ENCODE data around the gene GAB2. TPM values are rescaled to one million over a fixed set of nuclear protein-coding genes. Genes with fewer than 3 reads are reported as not detected.
"Not testable (repeated sequence)": the region's sequence is repeated elsewhere in the genome, so short reads cannot be mapped to it uniquely, and the experiment has no call there.

GAB2 gene
- polyA plus RNA-seq, 1 experiment: 8.7 TPM

GRCh38 chr11:78299000-78299710, 118.5 kb downstream of the GAB2 start:
- CTCF ChIA-PET: no interaction called here
- Histone ChIP-seq H3K27ac (ENCODE audit: low read depth, low read length) (no peak overlapping the region), H3K9me3 (ENCODE audit: control insufficient read depth, insufficient read depth, low read length) (no peaks in the 10 kb centered on the region), H3K4me3 (ENCODE audit: low read depth, low read length) (no peak overlapping the region), H3K27me3 (ENCODE audit: control insufficient read depth, insufficient read depth, low read length) (no peaks in the 10 kb centered on the region)
- TF ChIP-seq, protein P1, sequence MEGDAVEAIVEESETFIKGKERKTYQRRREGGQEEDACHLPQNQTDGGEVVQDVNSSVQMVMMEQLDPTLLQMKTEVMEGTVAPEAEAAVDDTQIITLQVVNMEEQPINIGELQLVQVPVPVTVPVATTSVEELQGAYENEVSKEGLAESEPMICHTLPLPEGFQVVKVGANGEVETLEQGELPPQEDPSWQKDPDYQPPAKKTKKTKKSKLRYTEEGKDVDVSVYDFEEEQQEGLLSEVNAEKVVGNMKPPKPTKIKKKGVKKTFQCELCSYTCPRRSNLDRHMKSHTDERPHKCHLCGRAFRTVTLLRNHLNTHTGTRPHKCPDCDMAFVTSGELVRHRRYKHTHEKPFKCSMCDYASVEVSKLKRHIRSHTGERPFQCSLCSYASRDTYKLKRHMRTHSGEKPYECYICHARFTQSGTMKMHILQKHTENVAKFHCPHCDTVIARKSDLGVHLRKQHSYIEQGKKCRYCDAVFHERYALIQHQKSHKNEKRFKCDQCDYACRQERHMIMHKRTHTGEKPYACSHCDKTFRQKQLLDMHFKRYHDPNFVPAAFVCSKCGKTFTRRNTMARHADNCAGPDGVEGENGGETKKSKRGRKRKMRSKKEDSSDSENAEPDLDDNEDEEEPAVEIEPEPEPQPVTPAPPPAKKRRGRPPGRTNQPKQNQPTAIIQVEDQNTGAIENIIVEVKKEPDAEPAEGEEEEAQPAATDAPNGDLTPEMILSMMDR (IDR thresholded peaks at IDR 0.05; ENCODE audit: low read depth, low read length): no peak
- POLR2A ChIA-PET: no interaction called here
- no peak for DNase-seq (ENCODE audit: low read depth, low spot score)

GRCh38 chr11:78298291-78298771, 119.3 kb downstream of the GAB2 start:
- DNase-seq (ENCODE audit: low read depth, low spot score): no peak
- TF ChIP-seq, protein P1 (IDR thresholded peaks at IDR 0.05; ENCODE audit: low read depth, low read length): no peak
- ChIA-PET CTCF (interaction anchor here (1.3 kb wide), 1 partner anchor 266 kb away, joined by 3 read pairs; no protein-coding TSS in a partner anchor), POLR2A (no interaction called here)
- no peaks in the 10 kb centered on the region for H3K9me3 ChIP-seq (ENCODE audit: control insufficient read depth, insufficient read depth, low read length)
- H3K27ac ChIP-seq (ENCODE audit: low read depth, low read length): no peak overlapping the region
- H3K27me3 ChIP-seq (ENCODE audit: control insufficient read depth, insufficient read depth, low read length): no peaks in the 10 kb centered on the region
- H3K4me3 ChIP-seq (ENCODE audit: low read depth, low read length): no peak overlapping the region

DNA sequence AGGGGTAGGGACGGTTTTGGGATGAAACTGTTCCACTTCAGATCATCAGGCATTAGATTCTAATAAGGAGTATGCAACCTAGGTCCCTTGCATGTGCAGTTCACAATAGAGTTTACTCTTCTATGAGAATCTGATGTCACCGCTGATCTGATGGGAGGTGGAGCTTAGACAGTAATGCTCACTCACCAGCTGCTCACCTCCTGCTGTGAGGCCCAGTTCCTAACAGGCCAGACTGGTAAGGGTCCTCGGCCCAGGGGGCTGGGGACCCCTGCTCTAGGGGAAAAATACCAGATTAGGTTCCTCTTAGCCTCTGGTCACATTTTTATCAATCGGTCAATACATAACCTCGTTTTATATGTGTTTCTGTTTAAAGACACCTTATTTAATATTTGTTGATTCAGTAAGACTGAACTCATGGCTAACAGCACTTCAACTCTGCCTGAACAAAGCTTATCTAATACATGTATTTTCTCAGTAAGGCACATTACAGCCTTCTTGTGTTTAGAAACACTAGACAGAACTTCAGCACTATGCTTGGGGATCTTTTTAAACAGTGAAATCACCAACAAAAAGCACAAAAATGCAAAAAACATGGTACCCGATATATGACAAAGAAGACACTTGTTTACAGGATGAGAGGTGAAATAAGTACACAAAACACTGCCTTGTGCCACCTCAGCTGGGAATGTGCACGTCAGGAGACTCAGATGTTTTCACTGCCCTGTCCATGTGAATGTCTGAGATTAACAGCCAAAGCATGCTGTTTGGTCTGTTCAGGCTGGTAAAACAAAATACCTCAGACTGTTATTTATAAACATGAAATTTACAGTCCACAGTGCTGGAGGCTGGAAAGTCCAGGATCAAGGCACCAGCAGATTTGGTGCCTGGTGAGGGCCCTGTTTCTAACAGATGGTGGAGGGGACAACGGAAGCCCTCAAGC, 121.4 kb downstream of the GAB2 start:
- no peak for DNase-seq (ENCODE audit: low read depth, low spot score)
- POLR2A ChIA-PET: no interaction called here
- H3K27me3 ChIP-seq (ENCODE audit: control insufficient read depth, insufficient read depth, low read length): no peaks in the 10 kb centered on the region
- H3K9me3 ChIP-seq (ENCODE audit: control insufficient read depth, insufficient read depth, low read length): no peaks in the 10 kb centered on the region
- no peak overlapping the region for H3K4me3 ChIP-seq (ENCODE audit: low read depth, low read length)
- CTCF ChIA-PET: no interaction called here
- TF ChIP-seq, protein P1 (IDR thresholded peaks at IDR 0.05; ENCODE audit: low read depth, low read length): no peak
- H3K27ac ChIP-seq (ENCODE audit: low read depth, low read length): no peak overlapping the region

- no peak for DNase-seq (ENCODE audit: low read depth, low spot score)
- Histone ChIP-seq H3K27ac (ENCODE audit: low read depth, low read length) (no peak overlapping the region), H3K9me3 (ENCODE audit: control insufficient read depth, insufficient read depth, low read length) (no peaks in the 10 kb centered on the region), H3K4me3 (ENCODE audit: low read depth, low read length) (no peak overlapping the region), H3K27me3 (ENCODE audit: control insufficient read depth, insufficient read depth, low read length) (no peaks in the 10 kb centered on the region)
- POLR2A ChIA-PET: no interaction called here
- TF ChIP-seq, protein P1 (IDR thresholded peaks at IDR 0.05; ENCODE audit: low read depth, low read length): no peak
- CTCF ChIA-PET: no interaction called here
Observed at GRCh38 chr11:78295347-78295746, 122.3 kb downstream of the GAB2 start.

DNA sequence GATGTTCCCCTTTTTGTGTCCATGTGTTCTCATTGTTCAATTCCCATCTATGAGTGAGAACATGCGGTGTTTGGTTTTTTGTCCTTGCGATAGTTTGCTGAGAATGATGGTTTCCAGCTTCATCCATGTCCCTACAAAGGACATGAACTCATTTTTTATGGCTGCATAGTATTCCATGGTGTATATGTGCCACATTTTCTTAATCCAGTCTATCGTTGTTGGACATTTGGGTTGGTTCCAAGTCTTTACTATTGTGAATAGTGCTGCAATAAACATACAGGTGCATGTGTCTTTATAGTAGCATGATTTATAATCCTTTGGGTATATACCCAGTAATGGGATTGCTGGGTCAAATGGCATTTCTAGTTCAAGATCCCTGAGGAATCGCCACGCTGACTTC, 123.5 kb downstream of the GAB2 start:
- H3K27ac ChIP-seq (ENCODE audit: low read depth, low read length); H3K4me3 ChIP-seq (ENCODE audit: low read depth, low read length); CTCF ChIA-PET; H3K9me3 ChIP-seq (ENCODE audit: control insufficient read depth, insufficient read depth, low read length); DNase-seq (ENCODE audit: low read depth, low spot score); H3K27me3 ChIP-seq (ENCODE audit: control insufficient read depth, insufficient read depth, low read length); POLR2A ChIA-PET: not testable (repeated sequence)

All from AG04450 (cell line).